ENCODE data around the gene VTCN1.
"Not testable (repeated sequence)": the region's sequence is repeated elsewhere in the genome, so short reads cannot be mapped to it uniquely, and the experiment has no call there.

VTCN1 gene

DNA sequence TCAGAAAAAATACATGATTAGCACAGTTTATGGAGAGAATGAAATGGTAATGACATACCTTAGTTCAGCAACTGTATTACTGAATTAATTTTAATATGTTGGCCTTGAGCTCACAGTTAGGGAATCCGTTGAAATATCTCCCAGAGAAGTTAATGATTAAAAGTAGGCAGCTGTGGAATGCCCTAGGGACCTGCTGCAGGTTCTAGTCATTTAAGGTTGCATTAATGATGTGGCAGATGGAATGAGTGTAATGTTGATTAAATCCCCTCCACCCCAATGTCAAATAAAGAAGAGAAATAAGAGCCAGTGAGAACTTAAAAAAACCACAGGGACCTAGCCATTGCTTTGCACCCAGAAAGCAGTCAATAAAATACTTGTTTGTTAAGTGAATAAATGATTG is 48.8 kb downstream of the VTCN1 start:
- no peak for DNase-seq

DNA sequence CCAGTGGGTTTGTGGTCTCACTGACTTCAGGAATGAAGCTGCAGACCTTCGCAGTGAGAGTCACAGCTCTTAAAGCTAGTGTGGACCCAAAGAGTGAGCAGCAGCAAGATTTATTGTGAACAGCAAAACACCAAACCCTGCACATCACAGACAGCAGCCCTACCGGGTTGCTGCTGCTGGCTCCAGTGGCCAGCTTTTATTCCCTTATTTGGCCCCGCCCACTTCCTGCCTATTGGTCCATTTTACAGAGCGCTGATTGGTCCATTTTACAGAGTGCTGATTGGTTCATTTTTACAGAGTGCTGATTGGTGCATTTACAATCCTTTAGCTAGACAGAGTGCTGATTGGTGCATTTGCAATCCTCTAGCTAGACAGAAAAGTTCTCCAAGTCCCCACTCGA is 59.4 kb downstream of the VTCN1 start:
- not testable (repeated sequence) for DNase-seq

DNA sequence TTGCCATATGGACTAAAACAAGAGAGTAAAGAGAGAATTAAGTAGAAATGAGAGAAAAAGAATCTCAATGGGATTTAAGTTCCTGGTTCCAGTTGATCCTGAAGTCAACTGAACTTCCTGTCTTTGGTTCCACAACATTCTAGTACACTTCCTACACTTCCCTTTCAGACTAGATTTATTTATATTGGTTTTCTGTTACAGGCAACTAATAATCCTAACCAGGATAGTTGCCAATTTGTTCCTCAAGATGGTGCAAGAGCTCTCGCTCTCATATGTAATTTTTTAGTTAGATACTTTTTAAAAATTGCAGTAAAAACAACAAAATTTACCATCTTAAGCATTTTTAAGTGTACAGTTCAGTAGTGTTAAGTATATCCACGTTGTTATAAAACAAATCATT is 60.4 kb downstream of the VTCN1 start:
- DNase-seq: no peak

DNA sequence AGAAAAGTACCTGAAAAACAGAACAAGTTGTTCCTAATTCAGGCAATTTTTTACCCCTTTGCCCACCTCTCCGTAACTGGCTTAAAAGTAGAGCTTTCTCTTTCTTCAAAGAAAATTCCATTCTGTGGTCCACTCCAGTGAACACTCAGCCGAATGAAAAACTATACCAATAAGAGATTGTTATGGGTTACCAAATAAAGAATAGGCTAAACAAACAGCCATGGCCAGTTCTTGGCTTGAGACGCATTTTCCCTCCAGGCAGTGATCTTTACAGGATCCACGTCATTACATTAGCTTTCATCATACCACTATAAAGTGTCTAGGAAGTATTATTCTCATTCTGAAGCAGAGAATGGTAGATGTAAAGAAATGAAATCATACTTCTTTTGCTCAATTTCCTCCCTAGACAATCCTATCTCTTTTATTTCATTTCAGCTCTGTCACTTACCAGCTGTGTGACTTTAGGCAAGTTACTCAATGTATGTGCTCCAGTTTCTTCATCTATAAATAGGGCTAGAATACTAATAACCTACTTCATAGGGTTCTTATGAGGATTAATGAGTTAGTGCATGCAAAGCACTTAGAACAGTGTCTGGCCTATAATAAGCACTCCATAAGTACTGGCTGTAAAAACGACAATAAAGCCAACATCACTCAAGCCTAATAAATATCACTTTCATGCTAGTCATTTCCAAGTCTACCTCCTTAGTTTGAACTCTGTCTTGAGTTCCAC is 62.7 kb downstream of the VTCN1 start:
- DNase-seq: no peak

DNA sequence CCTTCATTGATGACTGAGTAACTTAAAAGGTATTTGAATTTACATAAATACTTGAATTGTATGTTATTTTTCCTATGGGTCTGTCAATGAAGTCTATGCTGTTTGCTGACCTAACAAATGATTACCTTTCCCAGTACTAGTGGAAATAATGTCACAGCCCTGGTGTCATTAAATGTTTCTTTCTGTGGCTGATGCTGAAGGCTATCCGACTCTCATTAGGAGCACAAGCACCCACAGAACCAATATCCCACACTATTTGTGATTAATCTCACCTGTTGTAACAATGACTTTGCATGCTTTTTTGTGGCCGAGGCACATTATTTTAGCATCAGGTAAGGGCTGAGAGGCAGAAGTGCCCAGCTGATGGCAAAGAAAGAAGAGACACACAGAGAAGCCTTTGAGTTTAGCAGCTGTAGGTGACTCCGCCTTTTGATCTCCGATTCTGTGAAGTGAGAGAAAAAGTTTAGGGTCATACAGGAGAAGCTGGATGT is 63.3 kb downstream of the VTCN1 start:
- no peak for DNase-seq

DNA sequence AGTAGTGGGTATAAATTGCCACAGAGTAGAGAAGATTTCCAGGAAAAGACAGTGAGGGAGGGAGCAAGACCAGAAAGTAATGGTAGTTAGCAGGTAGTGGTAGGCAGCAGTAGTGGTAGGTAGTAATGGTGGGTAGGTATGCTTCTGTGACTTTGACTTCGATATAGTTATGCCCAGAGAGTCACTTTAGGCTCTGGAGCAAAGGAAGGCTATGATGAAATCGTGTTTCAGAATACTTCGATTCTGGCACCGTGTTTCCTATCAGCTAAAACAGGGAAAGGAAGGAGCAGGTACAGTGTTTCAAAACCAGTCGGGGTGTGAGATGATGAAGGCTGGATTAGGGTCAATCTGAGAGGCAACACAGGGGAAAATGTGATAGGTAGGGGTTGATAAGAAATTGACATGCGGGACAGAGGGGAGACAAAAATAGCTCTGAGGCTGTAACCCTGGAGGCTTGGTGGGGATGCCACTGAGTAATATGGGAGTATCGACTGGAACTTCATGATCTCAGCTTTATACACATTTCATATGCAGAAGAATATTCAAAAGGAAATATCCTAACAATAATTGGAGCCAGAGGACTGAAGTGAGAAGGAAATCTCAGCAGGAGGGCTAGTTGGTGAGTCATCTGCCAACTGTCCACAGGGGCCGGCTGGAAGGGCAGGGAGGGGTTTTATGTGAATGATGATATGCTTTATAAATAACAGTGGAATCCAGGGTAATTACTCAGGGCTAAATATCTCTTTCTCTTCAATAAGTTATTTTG is 64.0 kb downstream of the VTCN1 start:
- DNase-seq: no peak

DNA sequence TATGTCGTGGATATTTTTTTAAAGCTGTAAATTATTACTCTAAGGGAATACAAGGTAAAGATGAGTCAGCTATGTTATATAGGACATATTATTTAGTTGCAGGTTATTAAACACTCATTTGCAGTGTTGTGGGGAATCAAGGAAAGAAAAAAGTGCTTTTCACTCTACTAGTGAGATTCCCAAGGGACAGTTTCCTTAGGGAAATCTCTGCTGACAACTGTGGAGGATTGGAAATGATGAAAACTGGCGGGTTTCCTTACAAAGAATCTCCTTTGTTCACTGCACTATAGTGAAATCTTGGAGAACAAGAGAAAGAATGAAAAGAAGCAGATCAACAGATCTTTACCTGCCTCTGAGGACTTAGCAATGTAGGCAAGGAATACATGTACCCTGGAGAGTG is 64.7 kb downstream of the VTCN1 start:
- DNase-seq: no peak

DNA sequence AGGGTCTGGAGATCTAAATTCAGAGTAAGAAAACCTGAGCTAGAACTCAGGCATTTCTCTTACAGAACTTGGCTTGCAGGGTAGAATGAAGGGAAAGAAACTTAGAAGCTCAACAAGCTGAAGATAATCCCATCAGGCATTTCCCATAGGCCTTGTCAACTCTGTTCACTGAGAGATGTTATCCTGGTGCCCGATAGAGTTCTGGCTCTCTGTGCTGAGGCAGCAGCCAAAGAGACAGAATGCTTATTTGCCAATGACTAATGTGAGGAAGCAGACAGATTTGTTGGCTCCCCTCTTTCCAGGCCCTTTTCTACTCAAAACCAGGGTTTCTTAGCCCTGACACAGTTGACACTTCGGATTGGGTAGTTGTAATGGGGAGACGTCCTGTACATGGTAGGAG is 66.9 kb downstream of the VTCN1 start:
- no peak for DNase-seq

DNA sequence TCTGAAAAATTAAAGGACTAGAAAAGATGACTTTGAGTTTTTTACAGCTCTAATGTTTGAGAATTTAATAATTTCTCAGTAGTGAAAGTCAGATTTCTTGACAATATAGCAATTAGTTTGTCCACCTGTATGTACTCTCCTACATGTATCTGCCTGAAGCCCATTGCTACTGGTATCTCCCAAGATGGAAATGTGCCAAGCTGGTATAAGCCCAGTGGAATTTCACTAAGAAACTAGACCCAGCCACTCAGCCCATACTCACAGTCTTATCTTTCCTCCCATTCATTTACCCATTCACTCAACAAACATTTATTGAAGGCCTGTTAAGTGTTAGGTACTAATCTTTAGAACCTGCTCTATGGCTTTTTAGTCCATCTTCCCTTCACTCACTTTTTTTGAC is 67.6 kb downstream of the VTCN1 start:
- no peak for DNase-seq

DNA sequence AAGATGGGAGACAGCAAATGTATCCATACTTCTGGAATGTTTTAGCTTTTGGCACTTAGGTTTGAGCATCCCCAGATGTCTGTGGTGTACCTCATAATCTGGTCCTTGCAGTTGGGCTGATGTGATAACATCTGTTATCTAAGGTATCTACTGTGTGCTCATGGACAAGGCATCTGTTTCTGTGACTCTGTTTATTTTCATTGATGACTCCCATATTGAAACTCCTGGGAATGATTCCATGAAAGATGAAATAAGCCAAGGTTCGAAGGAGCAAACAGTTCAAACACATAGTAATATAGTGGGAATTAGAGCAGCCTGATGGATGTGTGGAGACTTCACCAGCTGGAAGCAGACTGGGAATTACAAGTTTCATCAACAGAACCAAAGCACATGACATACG is 68.5 kb downstream of the VTCN1 start:
- no peak for DNase-seq

DNA sequence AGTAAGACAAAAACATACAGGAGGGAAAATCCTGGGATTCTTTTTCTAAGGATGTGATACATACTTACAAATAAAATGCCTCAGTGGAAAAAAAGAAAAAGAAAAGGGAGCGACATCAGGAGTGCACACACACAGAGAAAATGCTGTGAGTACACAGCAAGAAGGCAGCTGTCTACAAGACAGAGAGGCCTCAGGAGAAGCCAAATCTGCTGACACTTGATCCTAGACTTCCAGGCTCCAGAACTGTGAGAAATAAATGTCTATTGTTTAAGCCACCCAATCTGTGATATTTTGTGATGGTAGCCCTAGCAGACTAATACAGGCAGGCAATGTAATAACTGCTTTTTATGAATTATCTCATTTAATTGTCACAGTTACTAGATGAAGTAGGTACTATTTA is 72.2 kb downstream of the VTCN1 start:
- no peak for DNase-seq

DNA sequence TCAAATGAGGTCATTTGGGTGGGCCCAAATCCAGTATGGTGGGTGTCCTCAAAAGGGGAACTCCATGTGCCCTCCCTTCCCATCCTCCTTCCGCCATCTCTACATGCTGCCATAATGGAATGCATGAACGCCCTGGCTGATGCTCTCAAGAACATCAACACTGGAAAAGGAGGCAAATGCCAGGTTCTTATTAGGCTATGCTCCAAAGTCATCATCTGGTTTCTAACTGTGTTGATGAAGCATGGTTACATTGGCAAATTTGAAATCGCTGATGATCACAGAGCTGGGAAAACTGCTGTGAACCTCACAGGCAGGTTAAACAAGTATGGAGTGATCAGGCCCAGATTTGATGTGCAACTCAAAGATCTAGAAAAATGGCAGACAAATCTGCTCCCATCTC is 72.6 kb downstream of the VTCN1 start:
- DNase-seq: no peak

DNA sequence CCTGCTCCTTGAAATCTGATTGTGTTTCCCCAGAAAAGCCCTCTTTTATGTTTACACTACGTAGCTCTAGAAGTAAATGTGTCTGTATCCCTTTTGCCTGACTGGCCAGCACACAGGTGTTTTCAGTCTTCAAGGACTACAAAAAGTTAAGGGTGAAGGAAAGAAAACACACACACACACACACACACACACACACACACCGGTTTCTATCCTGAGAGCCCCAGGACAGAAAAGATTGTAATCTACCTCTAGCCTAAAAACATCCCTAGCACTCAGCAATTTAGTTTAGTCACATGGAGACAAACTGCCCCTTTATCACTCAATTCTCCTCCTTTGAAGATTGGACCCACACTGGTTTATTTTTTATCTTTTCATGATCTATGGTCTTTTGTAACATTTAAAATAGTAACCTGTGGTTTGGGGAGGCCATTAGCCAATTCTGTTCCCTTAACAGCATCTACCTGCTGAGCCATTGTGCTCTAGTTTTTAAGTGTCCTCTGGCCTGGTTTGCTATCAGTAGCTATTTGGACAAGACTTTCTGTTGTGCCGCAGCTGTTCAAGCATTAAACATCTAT is 73.4 kb downstream of the VTCN1 start:
- DNase-seq: no peak

DNA sequence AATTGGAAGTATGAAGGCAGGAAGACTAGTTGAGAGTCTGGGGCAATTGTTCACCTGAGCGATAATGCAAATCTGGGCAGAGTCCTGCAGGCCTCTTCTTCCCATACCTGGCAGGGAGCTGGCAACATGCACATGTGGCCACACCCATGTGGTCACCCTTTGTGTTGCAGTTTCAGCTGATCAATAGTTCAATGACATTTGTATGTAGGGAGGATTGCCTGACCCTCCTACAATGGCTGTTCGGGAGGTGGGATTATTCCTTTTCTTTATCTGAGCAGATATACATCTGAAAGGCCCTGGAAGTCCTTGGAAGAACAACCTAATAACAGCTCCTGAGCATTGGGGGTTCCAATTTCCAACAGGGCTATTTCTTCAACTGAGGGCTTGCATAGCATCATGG is 74.0 kb downstream of the VTCN1 start:
- DNase-seq: no peak

DNA sequence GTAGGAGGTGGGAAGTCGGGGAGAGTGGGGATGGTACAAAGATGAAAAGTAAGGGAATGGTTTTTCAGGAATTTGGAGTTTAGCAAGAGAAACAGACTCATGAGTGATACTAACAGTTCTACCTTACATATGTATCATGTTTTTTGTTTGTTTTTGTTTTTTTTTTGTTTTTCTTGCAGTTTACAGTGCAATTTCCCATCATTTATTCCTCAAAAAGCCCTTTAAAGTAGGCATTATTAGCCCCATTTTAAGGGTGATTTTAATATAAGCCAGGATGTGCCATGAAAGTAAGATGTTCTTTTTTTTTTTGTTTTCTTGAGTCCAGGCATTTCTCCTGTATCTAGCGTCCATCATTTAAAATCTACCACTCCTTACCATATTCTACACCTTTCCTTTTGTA is 75.4 kb downstream of the VTCN1 start:
- DNase-seq: no peak

DNA sequence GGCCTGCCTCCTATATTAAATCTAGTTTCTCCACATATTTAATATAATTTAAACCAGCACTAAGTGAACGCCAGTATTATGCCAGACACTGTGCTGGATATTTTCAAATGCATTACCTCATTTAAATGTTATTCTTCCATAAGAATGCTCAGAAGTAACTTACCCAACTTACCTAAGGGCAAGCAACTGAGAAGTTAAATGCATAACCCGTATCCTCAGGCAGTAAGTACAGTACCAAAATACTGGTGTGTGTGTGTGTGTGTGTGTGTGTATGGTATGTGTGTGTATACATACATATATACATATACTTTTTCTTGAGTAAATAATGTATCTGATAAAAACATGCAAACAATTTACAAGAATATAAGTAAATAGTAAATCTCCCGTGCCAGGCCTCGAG is 80.2 kb downstream of the VTCN1 start:
- no peak for DNase-seq

DNA sequence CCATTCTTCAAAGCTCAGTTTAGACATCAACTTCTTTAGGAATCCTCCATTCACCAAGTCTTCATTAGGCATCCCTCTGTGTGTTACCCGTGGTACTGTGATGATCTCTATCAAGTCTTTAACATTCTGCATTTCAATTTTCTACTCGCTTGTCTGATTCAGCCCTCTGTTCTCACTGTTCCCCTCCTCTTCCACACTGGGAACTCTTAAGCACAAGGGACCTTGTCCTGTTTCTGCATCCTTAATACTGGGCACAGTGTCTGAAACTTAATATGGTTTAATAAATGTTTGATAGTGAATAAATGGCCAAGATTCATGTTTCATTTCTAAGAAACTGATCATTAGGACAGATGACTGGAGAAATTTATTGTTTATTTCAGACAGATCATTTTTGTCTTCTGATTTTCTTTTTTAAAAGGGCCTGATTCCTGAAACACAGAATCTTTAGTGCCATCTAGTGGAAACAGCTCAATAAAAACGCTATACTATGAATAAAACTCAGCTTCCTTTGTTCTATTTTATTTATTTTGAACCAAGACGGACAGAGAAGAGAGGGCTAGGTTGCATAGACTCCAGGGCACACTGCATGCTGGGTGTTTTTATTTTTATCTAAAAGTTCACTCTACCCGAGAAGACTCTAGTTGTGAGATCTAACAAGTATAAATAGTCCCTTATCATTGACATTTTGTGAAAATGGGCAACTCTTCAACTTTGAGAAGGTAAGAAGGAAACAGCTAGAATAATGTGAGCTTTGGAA is 82.2 kb downstream of the VTCN1 start:
- no peak for DNase-seq

DNA sequence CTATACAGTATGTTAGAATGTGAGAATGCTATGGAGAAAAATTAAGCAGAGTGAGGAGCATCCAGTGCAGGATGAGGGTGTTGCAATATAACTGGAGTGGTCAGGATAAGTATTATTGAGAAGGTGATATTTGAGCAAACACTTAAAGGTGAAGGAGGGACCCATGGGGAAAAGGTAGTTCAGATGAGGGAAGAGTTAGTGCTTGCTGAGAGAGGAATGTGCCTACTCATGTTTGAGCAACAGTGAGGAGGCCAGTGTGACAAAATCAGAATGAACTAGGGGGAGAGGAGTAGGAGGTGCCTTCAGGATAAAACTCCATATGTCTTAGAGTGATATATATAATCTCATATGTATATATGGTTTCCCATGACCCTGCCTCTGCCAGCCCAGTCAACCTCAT is 82.9 kb downstream of the VTCN1 start:
- no peak for DNase-seq

DNA sequence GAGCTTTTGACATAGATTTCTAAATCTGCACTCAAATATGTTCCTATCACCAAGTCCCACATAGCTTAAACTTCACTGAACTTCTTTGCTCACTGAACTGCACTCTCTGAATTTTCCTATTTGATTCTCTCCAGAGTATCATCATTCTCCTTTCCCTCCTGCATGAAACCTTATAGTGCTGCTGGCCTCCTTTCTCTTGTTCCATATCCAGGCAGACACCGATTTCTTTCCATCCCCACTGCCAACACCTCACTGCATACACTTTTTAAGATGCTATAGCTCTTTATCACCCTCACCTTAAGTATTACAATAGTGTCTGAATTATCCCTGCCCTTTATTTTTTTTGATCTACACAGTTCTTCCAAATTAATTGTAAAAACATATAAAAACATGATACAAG is 86.1 kb downstream of the VTCN1 start:
- DNase-seq: no peak

DNA sequence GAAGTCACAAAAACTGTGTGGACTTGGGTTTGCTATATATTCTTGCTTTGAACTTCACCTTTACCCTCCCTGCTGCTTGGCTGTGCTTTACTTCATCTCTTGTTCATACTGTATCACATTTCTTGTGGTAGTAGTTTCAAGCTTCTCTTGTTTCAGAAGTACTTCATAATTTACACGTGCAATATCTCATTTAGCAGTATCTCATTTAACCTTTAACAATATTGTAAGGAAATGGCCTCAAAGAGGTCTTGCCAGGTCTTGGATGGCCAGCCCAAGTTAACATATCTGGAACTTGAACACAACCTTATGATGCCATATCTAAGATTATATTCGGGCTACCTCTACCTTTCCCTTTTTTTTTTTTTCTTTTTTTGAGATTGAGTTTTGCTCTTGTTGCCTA is 87.5 kb downstream of the VTCN1 start:
- no peak for DNase-seq

DNA sequence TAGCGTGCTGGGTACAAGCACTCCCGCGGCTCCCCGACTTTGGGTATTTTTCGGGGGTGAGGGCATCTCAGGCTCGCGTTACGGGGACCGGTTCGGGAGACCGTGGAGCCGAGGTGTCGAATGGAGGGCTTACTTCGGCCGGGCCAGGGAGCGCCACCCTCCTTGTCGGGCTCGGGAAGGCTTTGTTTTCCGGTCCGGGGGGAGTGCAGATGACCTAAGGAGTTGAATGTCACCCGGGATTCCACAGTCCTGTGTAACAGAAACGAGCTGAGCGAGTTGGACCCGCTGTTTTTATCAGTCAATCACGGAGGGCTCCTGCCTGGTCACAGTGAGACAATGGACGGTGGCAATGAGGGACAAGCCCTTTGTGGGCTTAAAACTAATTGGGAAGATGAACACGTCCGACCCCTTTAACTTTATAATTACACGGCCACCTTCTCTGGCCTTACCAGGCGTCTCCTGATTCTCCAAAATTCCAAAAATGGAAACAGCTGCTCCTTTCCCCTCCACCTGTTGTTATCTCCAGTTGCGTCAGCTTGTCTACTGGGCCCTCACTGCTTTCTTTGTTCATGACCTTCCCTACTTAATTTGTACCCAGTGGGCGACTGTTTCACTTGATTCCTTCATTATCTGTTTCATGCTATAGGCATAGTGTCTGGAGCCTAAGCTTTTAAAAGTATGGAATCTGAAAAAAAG is 88.2 kb downstream of the VTCN1 start:
- no peak for DNase-seq

DNA sequence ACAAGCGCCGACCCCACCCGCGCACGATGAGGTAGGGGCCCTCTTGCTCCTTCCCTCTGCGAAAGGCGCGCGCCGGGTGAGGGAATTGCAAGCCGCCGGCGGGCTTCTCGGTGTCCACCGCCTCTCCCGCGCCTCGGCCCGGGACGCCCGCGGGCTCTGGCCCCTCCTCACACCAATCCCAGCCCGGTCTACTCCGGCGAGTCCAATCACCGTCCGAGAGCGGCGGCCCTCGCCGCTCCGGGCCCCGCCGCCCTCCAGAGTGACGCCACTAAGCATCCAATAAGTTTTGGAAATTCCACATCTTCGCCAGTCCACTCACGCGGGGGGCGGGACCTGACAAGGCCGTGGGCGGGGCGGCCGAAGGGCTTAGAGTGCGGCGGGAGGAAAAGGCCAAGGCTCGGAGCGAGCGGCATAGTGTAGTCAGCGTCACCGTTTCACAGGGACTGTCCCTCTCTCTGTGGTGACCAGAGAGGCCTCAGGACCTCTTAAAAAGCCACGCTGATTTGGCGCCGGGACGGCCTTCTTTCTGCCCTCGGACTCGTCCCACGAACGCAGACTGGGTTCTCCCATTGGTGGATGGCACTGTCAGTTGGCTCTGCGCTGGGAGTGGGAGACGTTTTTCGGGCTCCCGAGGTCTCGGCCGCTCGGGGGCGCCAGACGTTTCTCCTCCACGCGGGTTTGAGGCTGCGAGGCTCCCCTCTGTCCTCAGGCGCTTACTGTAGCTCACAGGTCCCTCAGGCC is 89.0 kb downstream of the VTCN1 start, which contains the start of gene TRIM45:
Gene TRIM45, minus strand, starts transcription at position 161 of the 741 bp plus-strand sequence. CDS start 548 bp downstream, outside the sequence.
- peak; percentile 20 to 73 (median 50) for DNase-seq

All from activated naive CD4-positive, alpha-beta T cell (primary cell).